Measurements from ENCODE around the gene ATP11B.

ATP11B gene

DNA sequence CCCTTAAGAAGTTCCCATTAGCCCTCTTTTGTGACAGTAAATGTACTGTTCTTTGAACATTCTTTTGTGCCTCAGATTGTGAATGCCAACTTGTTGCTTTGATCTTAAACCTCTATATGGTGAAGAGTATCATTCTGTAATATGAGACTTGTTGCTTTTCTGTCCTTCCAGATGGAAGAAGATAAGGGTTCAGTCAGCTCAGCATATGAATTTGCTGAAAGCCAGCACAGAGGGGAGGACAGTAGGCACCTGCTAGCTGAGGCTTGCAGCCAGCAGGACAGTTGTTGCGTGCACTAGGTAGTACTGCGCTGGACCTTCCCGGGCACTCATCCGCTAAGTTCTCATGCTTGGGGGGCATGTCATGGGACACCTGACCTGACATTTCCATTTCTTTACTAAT lies 112.3 kb downstream of the ATP11B start:
- FAIRE-seq, result no peak

DNA sequence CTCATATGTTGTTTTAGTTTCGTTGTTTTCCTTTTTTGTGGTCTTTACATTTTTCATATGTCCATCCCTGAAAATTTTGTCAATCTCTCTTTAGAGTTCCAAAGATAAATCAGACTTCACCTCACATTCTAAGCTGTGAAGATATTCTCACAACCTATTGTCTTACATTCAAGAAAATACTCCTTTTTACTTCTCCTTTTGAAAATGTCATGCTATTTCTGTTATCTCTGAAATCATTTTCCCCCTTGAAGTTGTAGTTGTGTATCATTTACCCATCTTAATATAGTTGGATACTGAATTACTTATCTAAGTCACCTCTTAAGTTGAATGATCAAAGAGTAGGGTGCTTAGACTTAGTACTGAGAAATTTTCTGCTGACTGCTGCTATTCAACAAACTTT lies 112.7 kb downstream of the ATP11B start:
- DNase-seq (ENCODE audit: insufficient read length, low spot score) (no peak), FAIRE-seq (no peak)

More for the DNA sequence above, 112.3 kb downstream of the ATP11B start:
- no peak for DNase-seq (ENCODE audit: insufficient read length, low spot score)

DNA sequence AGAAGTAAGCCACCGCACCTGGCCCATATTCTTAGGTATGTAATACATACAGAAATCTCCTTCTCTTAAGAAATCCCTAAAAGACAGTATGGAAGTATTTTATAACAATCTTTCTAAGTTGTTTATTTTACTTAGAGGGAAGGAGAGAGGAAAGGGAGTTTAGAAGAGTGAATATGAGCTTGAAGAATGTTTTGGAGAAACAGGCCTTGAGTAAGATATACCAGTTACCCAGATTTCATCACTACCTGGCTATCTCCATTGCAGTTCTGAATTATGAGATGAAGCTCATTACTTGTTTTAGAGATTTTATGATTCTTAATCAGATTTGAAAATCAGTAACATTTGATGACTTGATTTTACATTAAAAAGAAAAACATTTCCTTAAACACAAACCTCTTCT lies 115.2 kb downstream of the ATP11B start:
- no peak for FAIRE-seq
- DNase-seq (ENCODE audit: insufficient read length, low spot score), result no peak

DNA sequence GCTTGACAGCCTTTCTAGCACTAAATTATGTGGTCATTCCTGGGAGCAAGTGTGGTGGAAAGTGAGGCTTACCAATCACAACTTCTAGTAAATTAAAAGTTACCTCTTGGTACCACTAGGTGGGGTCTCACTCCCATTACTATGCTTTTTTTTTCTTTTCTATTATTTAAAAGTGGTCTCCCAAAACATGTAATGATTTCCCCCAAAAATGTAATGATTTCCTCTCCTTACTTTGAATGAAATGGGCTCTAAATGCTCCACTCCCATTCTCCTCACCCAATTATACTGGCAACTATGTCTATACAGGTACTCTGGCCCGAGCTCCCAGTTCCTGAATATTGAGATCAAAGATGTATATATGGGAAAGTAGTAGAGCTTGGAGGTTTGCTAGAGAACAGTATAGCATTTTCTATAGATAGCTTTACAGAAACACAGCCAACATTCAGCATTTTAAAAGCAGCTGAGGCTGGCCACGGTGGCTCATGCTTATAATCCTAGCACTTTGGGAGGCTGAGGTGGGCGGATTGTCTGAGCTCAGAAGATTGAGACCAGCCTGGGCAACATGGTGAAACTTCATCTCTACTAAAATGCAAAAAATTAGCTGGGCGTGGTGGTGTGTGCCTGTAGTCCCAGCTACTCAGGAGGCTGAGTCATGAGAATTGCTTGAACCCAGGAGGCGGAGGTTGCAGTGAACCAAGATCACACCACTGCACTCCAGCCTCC lies 116.2 kb downstream of the ATP11B start:
- DNase-seq (ENCODE audit: insufficient read length, low spot score), result peak; percentile 20
- FAIRE-seq, result no peak

DNA sequence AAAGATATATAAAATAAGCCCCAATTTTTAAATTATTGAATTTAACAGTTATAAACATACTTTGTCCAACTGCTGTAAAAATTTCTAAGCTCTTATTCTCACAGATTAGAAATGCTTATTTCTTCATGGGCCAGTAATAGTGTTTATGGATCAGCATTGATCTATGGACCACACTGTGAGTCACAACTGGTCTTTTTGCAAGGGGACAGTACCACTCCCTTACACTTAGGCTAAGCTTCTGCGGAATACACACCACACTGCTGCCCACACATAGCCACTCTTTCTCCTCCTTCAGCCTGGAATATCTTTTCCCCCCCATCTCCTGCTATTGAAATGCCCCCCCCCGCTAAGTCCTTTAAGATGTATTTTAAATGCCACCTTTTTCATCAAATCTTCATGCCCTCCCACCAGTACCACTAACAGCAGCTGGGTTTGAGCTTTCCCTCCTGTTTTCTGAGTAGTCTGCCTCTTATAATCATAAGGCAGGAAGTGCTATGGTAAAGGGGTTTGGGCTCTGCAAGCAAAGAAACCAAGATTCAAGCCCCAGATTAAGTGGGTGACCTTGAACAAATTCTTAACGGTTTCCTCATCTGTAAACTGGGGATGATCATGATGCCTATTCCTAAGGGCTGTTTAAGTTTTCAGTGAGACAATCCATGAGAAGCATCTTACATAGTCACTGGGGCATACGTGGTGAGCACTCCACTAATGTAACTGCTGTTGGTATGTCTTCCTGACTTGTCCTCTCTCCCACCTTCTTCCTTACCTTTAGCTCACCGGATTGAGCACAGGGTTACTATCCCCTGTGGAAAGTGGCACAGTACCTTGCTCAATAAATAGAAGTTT lies 117.9 kb downstream of the ATP11B start:
- DNase-seq (ENCODE audit: insufficient read length, low spot score), result no peak

DNA sequence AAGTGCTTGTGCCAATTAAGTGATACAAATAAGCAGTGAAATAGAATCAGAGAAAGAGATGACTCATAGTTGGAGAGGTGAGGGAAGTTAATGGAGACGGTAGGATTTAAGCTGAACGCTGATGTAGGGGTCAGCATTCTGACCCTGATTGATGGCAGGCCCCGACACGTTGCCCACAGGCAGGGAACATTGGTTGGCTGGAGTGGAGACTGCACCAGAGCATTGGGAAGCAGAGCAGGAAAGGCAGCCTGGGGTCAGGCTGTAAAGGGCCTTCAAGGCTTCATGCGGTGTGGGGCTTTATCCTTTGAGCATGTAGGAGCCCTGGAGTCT lies 118.4 kb downstream of the ATP11B start:
- FAIRE-seq, result no peak

More for the DNA sequence above, 117.9 kb downstream of the ATP11B start:
- FAIRE-seq, result peak; percentile 16

DNA sequence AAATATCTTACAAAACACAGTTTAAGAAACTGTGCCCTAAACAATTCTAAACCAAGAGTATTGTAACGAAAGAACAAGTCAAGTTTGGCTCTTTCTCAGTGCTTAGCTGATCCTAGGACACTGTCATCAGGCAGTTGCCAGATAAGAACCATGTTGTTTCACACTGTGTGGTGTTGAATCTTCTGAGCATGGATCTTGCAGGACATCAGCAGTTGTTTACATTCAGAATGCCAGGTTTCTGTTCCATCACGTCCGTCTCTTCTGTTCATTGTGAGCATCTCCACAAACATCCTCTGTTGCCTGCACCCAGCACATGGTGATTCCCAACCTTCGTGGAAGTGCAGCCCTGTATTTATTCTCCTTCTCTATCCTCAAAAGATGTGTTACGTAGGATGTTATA lies 119.2 kb downstream of the ATP11B start:
- DNase-seq (ENCODE audit: insufficient read length, low spot score) (no peak), FAIRE-seq (no peak)

More for the DNA sequence above, 118.4 kb downstream of the ATP11B start:
- no peak for DNase-seq (ENCODE audit: insufficient read length, low spot score)

DNA sequence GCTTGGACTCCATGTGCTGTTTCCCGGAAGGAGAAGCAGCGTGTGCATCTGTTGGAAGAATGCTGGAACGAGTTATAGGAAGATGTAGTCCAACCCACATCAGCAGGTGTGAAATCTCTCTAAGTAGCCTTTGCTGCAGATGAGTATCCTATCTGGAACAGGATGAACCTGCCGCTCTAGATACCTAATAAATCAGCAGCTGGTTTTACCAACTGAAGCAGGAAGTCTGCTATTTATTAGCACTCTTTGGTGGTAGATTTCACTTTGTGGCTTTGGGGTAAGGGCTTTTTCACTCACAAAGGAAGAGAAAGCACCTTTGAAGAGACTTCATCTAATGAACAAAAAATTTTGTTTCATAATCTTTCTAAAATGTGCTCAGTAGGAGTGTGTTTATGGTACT lies 120.6 kb downstream of the ATP11B start:
- FAIRE-seq, result no peak
- no peak for DNase-seq (ENCODE audit: insufficient read length, low spot score)

DNA sequence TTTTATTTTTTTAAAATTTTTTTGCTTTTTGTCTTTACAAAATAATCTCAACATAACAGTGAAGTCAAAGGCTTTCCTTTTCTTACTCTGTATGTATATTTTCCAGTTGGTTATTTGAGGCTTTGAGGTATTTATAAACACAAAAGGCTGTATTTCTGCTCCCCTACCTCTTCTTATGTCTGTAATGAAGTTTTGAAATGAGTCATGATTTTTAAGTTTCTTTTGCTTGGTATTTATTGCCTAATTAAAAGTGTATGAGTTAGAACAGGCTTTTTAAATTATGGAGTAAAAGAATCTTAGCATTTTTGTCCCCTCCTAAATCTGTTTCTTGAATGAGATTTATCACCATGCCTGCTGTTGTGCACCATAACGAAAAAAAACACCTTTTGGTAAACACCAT lies 121.0 kb downstream of the ATP11B start:
- FAIRE-seq, result no peak
- no peak for DNase-seq (ENCODE audit: insufficient read length, low spot score)

DNA sequence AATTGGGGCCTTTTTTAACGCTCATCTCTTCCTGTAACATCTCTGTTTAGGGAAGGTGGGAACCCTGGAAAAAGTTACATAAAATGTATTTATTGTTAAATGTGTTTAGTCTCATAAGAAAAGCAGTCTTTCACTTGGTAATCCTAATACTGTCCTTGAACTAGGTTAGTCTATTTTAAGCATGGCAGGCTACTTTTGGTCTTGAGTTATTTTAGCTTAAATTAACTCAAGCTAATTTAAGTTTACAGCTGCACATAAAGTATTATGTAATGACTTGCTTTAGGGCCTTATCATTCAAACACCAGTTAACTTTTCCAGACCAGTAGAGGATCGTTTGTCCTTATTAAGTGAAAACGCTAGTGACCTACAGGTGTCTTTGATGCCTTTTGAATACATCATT lies 123.8 kb downstream of the ATP11B start:
- FAIRE-seq (no peak), DNase-seq (ENCODE audit: insufficient read length, low spot score) (no peak)

DNA sequence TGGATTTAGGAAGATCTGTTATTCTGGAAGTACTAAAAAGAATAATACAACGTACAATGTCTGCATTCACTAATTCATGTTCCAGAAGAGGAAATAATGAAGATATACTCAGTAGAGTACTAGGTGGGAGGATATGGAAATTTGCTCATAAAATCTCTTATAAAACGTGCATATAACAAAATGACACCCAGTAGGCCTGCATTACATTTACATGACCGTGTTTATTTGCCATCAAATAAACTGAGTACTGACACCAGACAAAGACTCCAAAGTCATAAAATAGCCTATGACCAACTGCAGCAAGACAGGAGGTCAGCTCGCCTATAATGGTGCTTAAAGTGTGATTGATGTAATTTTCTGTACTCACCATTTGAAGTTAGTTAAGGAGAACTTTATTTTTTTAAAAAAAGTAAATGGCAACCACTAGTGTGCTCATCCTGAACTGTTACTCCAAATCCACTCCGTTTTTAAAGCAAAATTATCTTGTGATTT lies 126.6 kb downstream of the ATP11B start:
- no peak for DNase-seq (ENCODE audit: insufficient read length, low spot score)
- no peak for FAIRE-seq

DNA sequence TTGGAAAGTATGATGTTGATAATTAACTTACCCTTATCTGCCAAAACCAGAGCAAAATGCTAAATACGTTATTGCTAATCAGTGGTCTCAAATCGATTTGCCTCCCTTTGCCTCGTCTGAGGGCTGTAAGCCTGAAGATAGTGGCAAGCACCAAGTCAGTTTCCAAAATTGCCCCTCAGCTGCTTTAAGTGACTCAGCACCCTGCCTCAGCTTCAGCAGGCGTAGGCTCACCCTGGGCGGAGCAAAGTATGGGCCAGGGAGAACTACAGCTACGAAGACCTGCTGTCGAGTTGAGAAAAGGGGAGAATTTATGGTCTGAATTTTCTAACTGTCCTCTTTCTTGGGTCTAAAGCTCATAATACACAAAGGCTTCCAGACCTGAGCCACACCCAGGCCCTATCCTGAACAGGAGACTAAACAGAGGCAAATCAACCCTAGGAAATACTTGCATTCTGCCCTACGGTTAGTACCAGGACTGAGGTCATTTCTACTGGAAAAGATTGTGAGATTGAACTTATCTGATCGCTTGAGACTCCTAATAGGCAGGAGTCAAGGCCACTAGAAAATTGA lies 127.3 kb downstream of the ATP11B start:
- no peak for DNase-seq (ENCODE audit: insufficient read length, low spot score)
- no peak for FAIRE-seq

DNA sequence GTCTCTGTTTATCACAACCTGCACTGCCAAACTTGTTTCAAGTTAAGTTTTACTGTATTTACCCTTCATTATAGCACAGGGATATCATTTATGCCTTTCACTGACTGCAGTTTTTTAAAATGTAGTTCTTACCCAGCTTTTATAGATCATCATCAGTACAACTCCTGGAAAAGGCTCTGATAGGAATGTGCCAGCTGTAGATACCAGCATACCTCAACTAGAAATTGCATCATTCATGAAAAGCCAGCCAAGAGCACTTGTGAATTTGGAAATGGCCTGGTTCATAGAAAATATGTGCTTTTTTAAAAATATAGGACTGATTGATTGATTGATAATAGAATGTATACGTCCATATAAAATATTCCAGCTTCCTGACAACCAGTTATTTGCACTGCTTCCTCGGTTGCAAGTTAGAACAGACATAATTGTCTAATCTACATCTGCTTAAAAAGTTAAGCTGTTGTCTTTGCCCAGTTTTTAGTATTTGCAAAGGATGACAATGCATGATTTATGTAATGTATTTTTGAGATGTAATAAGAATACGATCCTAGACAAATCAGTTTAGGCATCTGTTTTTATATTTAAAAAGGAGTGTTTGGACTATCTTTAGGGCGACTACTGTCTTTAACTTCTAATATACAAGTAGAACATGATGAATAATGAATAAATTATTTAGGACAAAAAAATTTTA lies 128.5 kb downstream of the ATP11B start:
- no peak for DNase-seq (ENCODE audit: insufficient read length, low spot score)
- no peak for FAIRE-seq

DNA sequence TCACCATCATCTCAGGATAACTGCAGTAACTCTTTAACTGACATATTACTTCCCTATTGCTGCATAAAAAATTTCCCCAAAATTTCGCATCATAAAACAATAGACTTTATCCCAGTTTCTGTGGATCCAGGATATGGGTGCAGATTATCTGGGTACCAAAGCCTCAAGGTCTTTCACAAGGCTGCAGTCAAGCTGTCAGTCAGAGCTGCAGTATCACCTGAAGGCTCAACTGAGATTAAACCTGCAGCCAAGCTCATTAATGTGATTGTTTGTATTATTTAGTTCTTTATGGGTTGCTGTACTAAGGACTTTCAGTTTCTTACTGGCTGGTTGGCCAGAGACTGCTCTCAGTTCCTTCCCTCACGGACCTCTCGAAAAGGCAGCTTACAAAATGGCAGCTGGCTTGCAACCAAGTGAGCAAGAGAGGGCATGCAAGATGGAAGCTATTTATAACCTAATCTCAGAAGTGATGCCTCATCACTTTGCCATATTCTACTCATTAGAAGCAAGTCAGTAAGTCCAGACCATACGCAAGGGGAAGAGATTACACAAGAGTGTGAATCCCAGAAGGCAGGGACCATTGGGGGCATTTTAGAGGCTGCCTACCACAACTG lies 132.1 kb downstream of the ATP11B start:
- FAIRE-seq (no peak), DNase-seq (ENCODE audit: insufficient read length, low spot score) (no peak)

DNA sequence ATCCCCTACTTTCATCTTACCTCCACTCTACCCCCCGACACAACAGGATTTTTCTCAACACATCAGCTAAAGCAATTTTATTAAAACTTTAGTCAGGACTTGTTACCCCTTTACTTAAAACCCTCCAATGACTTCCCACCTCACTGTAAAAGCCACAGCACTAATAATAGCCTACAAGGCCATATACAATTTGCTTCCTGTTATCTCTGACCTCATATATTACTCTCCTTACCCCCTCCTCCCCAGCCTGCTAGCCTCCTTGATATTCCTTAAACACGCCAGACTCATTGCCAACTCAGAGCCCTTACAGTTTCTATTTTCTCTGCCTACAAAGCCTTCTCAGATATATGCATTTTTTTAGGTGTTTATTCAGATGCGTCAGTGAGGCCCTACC lies 132.6 kb downstream of the ATP11B start:
- no peak for FAIRE-seq
- no peak for DNase-seq (ENCODE audit: insufficient read length, low spot score)

DNA sequence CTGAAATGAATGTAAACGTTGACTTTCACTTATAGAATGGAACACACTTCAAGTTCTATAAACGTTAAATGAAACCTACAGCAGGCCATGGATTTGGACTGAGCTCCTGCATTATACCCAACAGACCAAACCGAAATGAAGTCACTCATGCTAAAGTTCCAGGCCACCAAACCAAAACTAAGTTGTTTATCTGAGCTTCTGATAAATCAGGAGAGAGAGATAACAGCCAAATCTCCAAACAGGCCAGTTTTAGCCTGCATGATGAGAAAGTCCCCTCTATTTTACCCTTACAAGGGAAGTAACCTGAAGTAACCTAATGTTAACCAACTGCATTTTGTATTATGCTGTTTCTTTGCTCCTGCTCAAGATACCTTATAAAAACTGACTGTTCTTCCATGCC lies 142.5 kb downstream of the ATP11B start:
- no peak for DNase-seq (ENCODE audit: insufficient read length, low spot score)
- FAIRE-seq, result no peak

DNA sequence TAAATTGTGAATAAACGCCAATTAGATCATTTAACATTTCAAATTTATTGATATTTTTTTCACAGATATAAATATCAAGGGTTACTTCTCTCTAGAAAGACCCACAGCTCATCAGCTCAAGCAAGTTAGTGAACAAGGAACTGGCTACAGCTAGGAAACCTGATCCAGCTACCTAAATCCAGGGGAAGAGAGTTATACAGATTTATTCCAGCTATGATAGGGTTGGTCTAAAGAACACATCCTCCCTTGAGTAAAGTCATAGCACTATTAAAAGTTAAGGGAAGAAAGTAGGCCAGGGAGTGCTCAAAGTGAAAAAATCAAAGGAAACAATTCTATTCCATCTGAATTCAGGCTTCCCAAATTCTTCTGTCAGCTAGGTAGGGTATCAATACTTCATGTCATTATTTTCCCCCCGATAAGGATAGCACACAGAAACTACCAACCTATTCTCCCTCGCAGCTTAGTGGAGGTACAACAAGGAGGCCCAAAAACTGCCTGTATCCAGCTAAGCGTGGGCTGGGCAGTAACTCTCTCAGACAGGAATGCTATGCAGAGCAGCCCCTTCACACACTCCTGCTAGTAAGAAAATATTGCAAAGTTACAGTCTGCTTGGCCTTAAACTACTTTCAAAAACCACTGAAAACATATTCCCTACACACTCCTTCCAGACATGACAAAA lies 143.1 kb downstream of the ATP11B start:
- FAIRE-seq, result no peak
- no peak for DNase-seq (ENCODE audit: insufficient read length, low spot score)

DNA sequence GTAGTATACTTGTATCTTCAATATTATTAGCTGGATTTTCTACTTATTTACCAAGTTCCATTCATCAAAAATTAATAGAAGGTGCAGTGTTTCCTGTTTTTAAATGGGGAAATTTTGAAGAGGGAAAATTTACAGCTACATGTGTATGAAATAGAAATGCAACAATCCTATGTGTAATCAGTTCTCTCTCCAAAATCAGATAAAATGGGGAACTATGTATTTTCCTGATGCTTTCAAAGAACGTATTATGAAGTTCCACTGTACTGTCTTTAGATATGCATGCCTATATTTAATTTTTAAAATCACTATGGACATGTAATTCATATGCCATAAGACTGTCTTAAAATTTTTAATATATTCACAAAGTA lies 143.6 kb downstream of the ATP11B start:
- DNase-seq (ENCODE audit: insufficient read length, low spot score), result no peak
- FAIRE-seq, result no peak

DNA sequence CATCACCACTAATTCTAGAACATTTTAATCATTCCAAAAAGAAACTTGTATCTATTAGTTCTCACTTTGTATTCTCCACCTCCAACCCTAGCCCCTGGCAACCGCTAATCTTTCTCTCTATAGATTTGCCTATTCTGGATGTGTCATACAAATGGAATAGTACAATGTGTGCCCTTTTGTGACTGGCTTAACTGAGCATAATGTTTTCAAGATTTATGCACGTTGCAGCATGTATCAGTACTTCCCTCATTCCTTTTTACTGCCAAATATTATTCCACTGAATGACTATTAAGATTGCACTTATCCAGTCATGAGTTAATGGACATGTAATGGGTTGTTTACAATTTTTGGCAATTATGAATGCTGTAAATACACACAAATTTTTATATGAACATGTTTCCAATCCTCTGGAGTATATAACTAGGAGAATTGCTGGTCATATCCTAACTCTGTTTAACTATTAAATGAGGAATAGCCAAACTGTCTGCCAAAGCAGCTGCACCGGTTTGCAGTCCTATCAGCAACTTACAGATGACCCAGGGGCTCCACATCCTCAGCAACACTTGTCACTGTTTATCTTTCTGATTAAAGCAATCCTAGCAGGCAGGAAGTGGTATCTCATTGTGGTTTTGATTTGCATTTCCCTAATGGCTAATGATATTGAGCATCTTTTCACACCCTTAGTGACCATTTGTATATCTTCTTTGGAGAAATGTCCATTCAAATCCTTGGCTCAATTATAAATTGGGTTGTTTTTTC lies 144.2 kb downstream of the ATP11B start:
- no peak for DNase-seq (ENCODE audit: insufficient read length, low spot score)

More for the DNA sequence above, 144.2 kb downstream of the ATP11B start:
- FAIRE-seq, result no peak

Data from HTR-8/SVneo (cell line).